Measurements from ENCODE around the gene PCDH9.

Gene PCDH9

GRCh38 chr13:66700117-66700601, 530.0 kb downstream of the PCDH9 start:
- TF ChIP-seq CTCF (IDR thresholded peaks at IDR 0.05; ENCODE audit: low read depth, low read length, missing control alignments): no peak
- DNase-seq: no peak
- H3K4me3 ChIP-seq (ENCODE audit: low read depth, low read length): no peak overlapping the region
- no peak overlapping the region for H3K27ac ChIP-seq
- H3K27me3 ChIP-seq (replicated peaks): no peaks in the 10 kb centered on the region
- no peaks in the 10 kb centered on the region for H3K36me3 ChIP-seq (replicated peaks)
- in situ Hi-C loops (cut with HindIII; ENCODE audit: low pct_ligation_motif_present, low sequenced_read_pairs): no loop called here

GRCh38 chr13:66693656-66694055, 536.5 kb downstream of the PCDH9 start:
- Histone ChIP-seq H3K4me3 (ENCODE audit: low read depth, low read length) (no peak overlapping the region), H3K27me3 (replicated peaks) (no peaks in the 10 kb centered on the region), H3K36me3 (replicated peaks) (no peaks in the 10 kb centered on the region), H3K27ac (no peak overlapping the region)
- DNase-seq: no peak
- no peak for TF ChIP-seq CTCF (IDR thresholded peaks at IDR 0.05; ENCODE audit: low read depth, low read length, missing control alignments)
- in situ Hi-C loops (cut with HindIII; ENCODE audit: low pct_ligation_motif_present, low sequenced_read_pairs): no loop called here

- H3K36me3 ChIP-seq (replicated peaks): no peaks in the 10 kb centered on the region
- TF ChIP-seq CTCF (IDR thresholded peaks at IDR 0.05; ENCODE audit: low read depth, low read length, missing control alignments): no peak
- H3K27ac ChIP-seq: no peak overlapping the region
- in situ Hi-C loops (cut with HindIII; ENCODE audit: low pct_ligation_motif_present, low sequenced_read_pairs): no loop called here
- H3K4me3 ChIP-seq (ENCODE audit: low read depth, low read length): no peak overlapping the region
- no peaks in the 10 kb centered on the region for H3K27me3 ChIP-seq (replicated peaks)
- DNase-seq: no peak
Measured at GRCh38 chr13:66691149-66691548, 539.0 kb downstream of the PCDH9 start.

- in situ Hi-C loops (cut with HindIII; ENCODE audit: low pct_ligation_motif_present, low sequenced_read_pairs): no loop called here
- H3K36me3 ChIP-seq (replicated peaks): no peaks in the 10 kb centered on the region
- H3K27ac ChIP-seq: no peak overlapping the region
- TF ChIP-seq CTCF (IDR thresholded peaks at IDR 0.05; ENCODE audit: low read depth, low read length, missing control alignments): peak; percentile 65
- DNase-seq: peak; percentile 36
- no peaks in the 10 kb centered on the region for H3K27me3 ChIP-seq (replicated peaks)
- H3K4me3 ChIP-seq (ENCODE audit: low read depth, low read length): no peak overlapping the region
Measured at GRCh38 chr13:66689628-66690027, 540.5 kb downstream of the PCDH9 start.

GRCh38 chr13:66689037-66689619, 541.0 kb downstream of the PCDH9 start:
- no peaks in the 10 kb centered on the region for H3K36me3 ChIP-seq (replicated peaks)
- peak; percentile 34 for TF ChIP-seq CTCF (IDR thresholded peaks at IDR 0.05; ENCODE audit: low read depth, low read length, missing control alignments)
- in situ Hi-C loops (cut with HindIII; ENCODE audit: low pct_ligation_motif_present, low sequenced_read_pairs): no loop called here
- no peak for DNase-seq
- no peak overlapping the region for H3K4me3 ChIP-seq (ENCODE audit: low read depth, low read length)
- no peaks in the 10 kb centered on the region for H3K27me3 ChIP-seq (replicated peaks)
- H3K27ac ChIP-seq: no peak overlapping the region

GRCh38 chr13:66681403-66681802, 548.7 kb downstream of the PCDH9 start:
- in situ Hi-C loops (cut with HindIII; ENCODE audit: low pct_ligation_motif_present, low sequenced_read_pairs): no loop called here
- H3K36me3 ChIP-seq (replicated peaks): no peaks in the 10 kb centered on the region
- DNase-seq: no peak
- TF ChIP-seq CTCF (IDR thresholded peaks at IDR 0.05; ENCODE audit: low read depth, low read length, missing control alignments): no peak
- no peak overlapping the region for H3K27ac ChIP-seq
- no peak overlapping the region for H3K4me3 ChIP-seq (ENCODE audit: low read depth, low read length)
- H3K27me3 ChIP-seq (replicated peaks): no peaks in the 10 kb centered on the region

Measured in brain microvascular endothelial cell (primary cell).